Measurements from ENCODE around the gene LIPE.
A peak's percentile ranks its signal among the peaks of the same experiment; 100 is the strongest.

Gene LIPE

DNA sequence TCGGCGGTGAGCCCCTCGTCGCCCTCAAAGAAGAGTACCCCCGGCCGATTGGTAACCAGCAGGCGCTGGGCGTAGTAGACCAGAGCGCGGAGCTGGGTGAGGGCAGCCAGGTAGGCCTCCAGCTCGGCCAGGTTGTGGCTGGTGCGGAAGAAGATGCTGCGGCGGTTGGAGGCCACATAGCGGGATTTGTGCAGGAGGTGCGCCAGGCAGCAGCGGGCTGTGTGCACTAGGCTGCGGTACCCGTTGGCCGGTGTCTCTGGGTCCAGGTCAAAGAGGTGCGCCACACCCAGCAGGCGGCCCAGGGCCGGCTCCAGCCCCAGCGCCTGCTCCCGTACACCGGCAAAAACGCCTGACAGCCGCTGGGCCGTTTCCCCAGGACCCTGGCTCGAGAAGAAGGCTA lies 16.8 kb downstream of the LIPE start:
- Mint-ChIP-seq H3K9me3 (no peaks in the 10 kb centered on the region), H3K27ac (no peak overlapping the region), H3K4me1 (ENCODE audit: low read depth) (no peaks in the 10 kb centered on the region), H3K36me3 (ENCODE audit: low read depth) (peaks cover 11% of the 10 kb centered on the region), H3K27me3 (ENCODE audit: low read depth) (no peaks in the 10 kb centered on the region), H3K4me3 (no peak overlapping the region)

DNA sequence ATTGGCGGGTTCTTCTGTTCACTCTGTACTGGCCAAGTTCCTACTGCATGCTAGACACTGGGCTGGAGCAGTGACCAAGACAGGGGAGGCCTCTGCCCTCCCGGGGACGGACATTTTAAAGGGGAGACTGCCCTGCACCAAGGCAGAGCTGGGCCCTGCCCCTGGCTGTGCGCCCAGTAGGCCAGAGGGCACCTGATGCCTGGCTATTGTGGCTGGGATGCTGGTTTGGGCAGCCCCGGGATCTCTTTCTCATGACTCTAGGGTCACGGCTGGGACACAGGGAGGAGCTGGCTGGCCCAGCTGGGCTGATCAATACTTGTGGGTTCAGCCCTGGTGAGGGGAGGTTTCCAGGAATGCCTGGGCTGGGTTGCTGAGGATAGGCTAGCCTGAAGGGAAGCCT lies 17.7 kb downstream of the LIPE start:
- Mint-ChIP-seq H3K9me3 (no peaks in the 10 kb centered on the region), H3K27ac (no peak overlapping the region), H3K4me3 (no peak overlapping the region), H3K36me3 (ENCODE audit: low read depth) (peaks cover 8% of the 10 kb centered on the region), H3K27me3 (ENCODE audit: low read depth) (no peaks in the 10 kb centered on the region), H3K4me1 (ENCODE audit: low read depth) (no peaks in the 10 kb centered on the region)

DNA sequence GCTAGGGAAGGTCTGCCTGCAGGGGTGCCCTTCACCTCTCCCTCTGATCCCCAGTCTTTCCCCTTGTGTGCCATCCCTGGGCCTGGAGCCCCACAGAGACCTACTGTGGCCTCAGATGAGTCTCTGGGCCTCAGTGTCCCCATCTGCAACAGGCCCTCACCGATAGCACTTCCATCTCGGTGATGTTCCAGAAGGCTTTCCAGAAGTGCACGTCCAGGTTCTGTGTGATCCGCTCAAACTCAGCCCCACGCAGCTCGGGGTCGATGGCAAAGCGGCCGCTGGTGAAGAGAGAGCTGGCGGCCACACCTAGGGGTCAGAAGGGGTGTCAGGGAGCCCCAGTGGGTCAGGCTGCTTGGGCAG lies 19.4 kb downstream of the LIPE start:
- Mint-ChIP-seq H3K4me1 (ENCODE audit: low read depth) (no peaks in the 10 kb centered on the region), H3K4me3 (no peak overlapping the region), H3K9me3 (no peaks in the 10 kb centered on the region), H3K27me3 (ENCODE audit: low read depth) (no peaks in the 10 kb centered on the region), H3K36me3 (ENCODE audit: low read depth) (peaks cover 9% of the 10 kb centered on the region), H3K27ac (no peak overlapping the region)

DNA sequence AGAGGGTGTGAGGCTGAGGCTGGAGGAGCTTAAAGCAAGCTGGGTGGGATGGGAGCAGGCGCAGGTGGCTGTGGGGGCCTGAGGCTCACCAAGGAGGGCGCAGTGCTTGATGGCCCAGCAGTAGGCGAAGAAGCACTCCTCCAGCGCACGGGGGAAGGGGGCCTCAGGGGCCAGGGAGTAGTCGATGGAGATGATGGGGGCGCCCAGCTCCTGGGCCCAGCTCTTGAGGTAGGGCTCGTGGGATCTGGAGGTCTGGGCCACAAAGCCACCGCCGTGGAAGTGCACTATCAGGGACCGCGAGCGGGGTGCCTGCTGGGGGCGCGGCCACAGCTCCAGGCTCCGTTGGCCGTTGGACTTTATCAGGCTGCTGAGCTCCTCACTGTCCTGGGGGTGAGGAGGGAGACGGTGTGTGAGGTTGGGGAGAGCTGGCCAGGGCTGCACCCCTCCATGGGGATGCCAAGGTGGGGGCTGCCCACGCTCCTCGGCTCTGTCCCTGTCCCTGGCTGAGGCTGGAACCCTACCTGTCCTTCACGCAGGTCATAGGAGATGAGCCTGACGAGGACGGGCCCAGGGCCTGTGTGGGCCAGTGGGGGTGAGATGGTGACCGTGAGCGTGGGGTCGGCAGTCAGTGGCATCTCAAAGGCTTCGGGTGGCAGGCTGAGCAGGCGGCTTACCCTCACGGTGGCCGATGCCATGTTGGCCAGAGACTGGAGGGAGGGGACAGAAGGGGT lies 19.9 kb downstream of the LIPE start:
- H3K27ac Mint-ChIP-seq, result no peak overlapping the region

DNA sequence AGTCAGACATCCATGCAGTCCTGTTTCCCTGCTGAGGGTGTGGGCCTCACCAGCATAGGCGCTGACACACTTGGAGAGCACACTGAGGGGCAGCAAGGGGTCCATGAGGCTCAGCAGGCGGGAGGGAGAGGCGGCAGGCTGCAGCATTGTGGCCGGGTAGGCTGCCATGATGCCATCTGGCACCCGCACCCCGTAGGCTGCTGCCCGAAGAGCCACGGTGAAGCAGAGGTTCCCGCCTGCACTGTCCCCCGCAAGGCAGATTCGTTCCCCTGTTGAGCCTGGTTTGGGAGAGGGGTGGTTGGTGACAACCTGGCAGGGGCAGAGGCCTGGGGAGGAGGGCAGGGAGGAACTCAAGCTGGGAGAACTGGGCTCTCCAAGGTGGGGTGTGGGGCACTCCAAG lies 21.1 kb downstream of the LIPE start:
- H3K36me3 Mint-ChIP-seq (ENCODE audit: low read depth), result peaks cover 9% of the 10 kb centered on the region
- H3K27ac Mint-ChIP-seq, result no peak overlapping the region
- H3K4me1 Mint-ChIP-seq (ENCODE audit: low read depth), result peaks cover 2% of the 10 kb centered on the region
- H3K9me3 Mint-ChIP-seq, result no peaks in the 10 kb centered on the region
- H3K27me3 Mint-ChIP-seq (ENCODE audit: low read depth), result no peaks in the 10 kb centered on the region
- H3K4me3 Mint-ChIP-seq, result no peak overlapping the region

More for the DNA sequence above, 19.9 kb downstream of the LIPE start:
- Mint-ChIP-seq H3K9me3 (no peaks in the 10 kb centered on the region), H3K4me1 (ENCODE audit: low read depth) (no peaks in the 10 kb centered on the region), H3K4me3 (no peak overlapping the region), H3K36me3 (ENCODE audit: low read depth) (peaks cover 9% of the 10 kb centered on the region), H3K27me3 (ENCODE audit: low read depth) (no peaks in the 10 kb centered on the region)

DNA sequence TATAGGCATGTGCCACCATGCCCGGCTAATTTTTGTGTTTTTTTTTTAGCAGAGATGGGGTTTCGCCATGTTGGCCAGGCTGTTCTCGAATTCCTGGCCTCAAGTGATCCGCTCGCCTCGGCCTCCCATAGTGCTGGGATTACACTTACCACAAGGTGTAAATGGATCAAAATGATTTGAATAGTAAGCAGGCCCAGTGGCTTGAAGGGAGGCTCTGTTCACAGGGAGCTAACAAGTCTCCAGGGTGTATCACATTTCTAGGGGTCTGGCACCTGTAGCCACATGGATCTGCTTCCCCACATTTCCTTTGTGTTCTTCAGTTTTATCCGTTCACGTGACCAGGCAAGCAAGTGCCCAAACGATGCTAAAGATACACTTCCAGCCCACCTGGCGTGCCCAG lies 23.6 kb downstream of the LIPE start:
- no peaks in the 10 kb centered on the region for H3K27me3 Mint-ChIP-seq (ENCODE audit: low read depth)
- H3K4me1 Mint-ChIP-seq (ENCODE audit: low read depth), result peaks cover 5% of the 10 kb centered on the region
- H3K9me3 Mint-ChIP-seq, result no peaks in the 10 kb centered on the region
- peaks cover 15% of the 10 kb centered on the region for H3K36me3 Mint-ChIP-seq (ENCODE audit: low read depth)
- no peak overlapping the region for H3K4me3 Mint-ChIP-seq
- H3K27ac Mint-ChIP-seq, result no peak overlapping the region

DNA sequence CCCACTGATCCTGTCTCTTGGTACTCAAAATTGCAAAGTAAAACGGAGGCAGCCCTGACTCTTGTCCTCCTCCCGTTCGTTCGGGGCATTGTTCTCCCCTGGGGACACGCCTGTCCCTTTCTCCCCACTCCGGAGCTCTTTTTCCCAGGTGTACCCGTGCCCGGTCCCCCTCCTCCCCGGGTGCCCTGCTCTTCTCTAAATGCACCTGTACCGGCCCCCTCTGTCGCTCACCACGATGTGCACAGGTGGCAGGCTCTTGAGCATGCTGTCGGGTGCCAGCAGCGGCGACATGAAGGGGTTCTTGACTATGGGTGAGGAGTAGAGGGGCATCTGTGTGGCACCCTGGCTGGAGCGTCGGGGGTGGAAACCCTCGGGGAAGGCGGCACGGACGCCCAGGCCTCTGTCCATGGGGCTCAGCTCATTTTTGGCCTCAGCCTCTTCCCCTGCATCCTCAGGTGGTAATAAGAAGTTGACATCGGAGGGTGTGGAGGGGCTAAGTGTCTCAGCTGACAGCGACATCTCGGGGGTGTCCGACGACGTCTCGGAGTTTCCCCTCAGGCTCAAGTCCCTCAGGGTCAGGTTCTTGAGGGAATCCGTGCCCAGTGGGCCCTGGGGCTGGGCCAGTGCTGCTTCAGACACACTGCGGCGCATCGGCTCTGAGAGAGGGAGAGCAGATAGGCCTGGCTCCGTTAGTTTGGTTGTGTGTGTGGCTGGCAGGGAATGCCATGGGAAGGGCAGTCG lies 24.6 kb downstream of the LIPE start:
- Mint-ChIP-seq H3K27ac (peak overlapping the region; percentile 31), H3K27me3 (ENCODE audit: low read depth) (no peaks in the 10 kb centered on the region)

DNA sequence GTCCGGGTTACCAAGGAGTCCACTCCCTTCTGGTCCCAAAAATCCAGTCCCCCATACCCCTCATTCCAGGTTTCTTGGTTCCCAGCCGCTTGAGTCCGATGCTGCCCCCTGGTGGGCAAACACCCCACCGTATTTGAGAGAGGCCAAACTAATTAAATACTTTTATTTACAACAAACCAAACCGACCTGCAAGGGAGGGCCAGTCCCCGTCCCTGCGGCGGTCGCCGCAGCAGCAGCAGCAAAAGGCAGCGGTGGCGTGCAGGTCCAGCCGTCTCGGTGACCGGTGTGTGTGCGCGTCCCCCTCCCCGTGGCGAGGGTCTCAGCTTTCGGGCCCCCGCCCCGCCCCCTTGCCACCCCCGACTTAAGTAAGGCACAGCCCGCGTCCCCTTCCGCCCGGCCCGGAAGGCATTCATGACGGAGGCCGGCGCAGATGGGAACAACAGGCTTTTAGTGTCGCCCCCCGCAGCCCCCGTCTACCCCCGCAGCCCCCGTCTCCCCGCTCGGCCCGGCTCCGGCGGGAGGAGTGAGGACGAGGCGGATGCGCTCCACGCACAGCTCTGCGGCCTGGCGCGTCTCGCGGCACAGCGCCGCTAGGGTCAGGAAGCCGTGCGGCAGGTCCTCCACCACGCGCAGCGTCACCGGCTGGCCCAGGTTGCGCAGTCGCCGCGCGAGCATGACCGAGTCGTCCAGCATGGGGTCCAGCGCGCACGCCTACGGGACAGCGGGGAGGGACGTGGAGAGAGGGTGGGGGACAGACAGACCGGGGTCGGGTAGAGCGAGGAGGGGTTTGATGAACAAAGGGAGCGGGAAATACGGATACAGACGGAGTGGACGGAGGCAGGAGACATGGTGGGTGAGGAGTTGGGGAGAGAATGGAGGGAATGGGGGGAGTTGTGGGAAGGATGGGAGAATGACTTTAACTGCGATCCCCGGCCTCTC lies 25.6 kb downstream of the LIPE start:
- Mint-ChIP-seq H3K36me3 (ENCODE audit: low read depth) (peaks cover 13% of the 10 kb centered on the region), H3K9me3 (no peaks in the 10 kb centered on the region), H3K4me1 (ENCODE audit: low read depth) (peaks cover 16% of the 10 kb centered on the region), H3K27ac (peak overlapping the region; percentile 20), H3K4me3 (peak overlapping the region; percentile 67), H3K27me3 (ENCODE audit: low read depth) (no peaks in the 10 kb centered on the region)

More for the DNA sequence above, 24.6 kb downstream of the LIPE start:
- Mint-ChIP-seq H3K4me3 (peak overlapping the region; percentile 67), H3K4me1 (ENCODE audit: low read depth) (peaks cover 10% of the 10 kb centered on the region), H3K9me3 (no peaks in the 10 kb centered on the region), H3K36me3 (ENCODE audit: low read depth) (peaks cover 15% of the 10 kb centered on the region)

DNA sequence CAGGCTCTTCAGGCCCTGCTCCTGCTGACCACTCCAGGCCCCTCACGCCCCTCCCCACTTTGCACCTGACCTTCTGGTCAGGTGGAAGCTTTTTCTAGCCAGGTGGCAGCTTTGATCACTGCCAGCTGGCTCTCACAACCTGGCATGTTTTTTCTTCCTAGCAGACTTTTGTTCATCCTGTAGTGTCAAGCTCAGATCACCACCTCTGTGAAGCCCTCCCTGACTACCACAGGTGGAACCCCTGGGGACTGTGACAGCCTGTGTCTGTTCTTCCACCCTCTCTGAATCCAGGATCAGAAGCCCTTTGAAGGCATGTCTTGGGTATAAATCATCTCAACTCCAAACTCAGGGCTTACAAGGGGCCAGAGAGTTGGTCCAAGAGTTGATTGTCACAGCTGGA lies 26.8 kb downstream of the LIPE start:
- no peaks in the 10 kb centered on the region for H3K27me3 Mint-ChIP-seq (ENCODE audit: low read depth)
- no peaks in the 10 kb centered on the region for H3K9me3 Mint-ChIP-seq
- H3K4me3 Mint-ChIP-seq, result no peak overlapping the region
- peaks cover 9% of the 10 kb centered on the region for H3K36me3 Mint-ChIP-seq (ENCODE audit: low read depth)
- peaks cover 21% of the 10 kb centered on the region for H3K4me1 Mint-ChIP-seq (ENCODE audit: low read depth)
- H3K27ac Mint-ChIP-seq, result no peak overlapping the region

DNA sequence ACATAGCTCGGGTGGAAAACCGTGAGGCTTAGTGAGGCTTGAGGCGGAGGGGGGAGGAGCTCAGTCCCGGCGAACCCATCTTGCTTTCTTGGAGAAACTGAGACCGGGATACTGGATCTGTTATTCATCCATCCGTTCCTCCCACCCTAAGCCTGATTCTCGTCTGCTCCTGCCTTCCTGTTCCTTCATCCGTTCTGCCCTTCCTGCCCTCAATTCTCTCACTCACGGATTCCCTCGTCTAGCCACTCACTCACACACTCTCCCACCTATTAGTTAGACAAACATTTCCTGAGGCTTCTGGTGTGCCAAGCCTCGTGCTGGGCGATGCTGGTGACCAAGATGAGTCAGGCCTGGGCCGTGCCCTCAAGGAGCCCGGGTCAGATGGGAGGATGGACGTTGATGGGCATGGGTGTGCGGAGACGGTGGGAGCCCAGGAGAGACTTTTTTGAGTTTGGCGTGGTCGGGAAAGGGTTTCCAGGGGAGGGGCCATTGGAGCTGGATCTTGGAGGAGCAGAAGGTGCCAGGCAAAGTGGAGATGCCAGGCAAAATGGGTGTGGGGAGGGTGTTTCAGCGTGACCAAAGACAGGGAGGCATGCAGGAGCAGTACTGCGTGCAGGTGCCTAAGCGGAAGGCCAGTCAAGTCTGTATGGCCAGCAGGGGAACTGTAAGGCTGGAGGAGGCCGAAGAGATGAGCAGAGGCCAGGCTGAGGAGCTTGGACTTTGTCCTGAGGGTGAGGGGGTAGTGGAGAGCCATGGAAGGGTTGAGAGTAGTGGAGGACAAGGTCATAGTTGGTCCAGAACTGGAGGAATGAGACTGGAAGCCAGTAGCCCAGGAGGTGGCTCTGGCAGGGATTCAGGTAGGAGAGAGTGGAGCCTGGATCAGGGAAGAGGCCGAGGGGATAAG lies 29.7 kb downstream of the LIPE start:
- Mint-ChIP-seq H3K4me3 (peak overlapping the region; percentile 84), H3K9me3 (no peaks in the 10 kb centered on the region), H3K27ac (peak overlapping the region; percentile 92), H3K27me3 (ENCODE audit: low read depth) (no peaks in the 10 kb centered on the region), H3K4me1 (ENCODE audit: low read depth) (peaks cover 21% of the 10 kb centered on the region), H3K36me3 (ENCODE audit: low read depth) (peaks cover 6% of the 10 kb centered on the region)

DNA sequence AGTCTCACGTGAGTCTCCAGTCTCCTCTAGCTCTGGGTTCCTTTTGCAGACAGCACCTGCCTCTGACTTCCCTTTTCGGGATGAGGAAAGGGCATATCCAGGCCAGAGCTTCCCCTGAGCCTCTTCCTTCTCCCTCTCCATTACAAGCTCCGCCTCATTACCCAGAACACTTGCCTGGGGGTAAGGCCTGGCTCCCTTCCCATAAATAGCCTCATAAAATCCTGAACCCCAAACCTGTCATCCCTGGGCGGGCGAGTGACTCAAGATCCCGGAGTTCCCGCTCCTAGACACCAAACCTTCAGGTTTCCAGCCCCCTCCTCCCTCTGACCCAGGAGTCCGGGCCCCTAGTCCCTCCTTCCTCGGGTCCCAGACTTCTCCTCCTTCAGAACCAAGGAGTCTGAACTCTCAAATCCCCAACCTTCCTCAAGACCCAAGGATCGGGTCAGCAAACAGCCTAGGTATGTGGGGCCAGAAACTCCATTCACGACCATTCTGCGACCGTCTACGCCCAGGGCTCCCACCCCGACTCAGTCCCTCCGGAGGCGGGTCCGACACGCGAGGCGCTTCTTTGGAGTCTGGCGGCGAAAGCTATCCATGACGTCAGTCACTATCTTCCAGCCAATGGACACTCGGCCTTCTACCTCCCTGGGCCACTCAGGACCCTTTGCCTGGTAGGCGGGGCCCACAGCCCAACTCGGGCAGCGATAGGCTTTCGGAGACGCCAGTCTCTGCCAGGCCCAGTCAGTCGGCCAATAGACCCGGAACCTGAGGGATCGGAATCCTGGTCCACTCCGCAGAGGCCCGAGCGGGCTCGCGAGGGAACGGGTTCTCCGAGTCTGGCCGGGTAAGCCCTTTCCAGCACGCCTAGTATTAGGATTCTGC lies 30.6 kb downstream of the LIPE start:
- peak overlapping the region; percentile 92 for H3K27ac Mint-ChIP-seq
- peaks cover 6% of the 10 kb centered on the region for H3K36me3 Mint-ChIP-seq (ENCODE audit: low read depth)
- peaks cover 6% of the 10 kb centered on the region for H3K27me3 Mint-ChIP-seq (ENCODE audit: low read depth)
- H3K4me3 Mint-ChIP-seq, result peak overlapping the region; percentile 84
- no peaks in the 10 kb centered on the region for H3K9me3 Mint-ChIP-seq
- H3K4me1 Mint-ChIP-seq (ENCODE audit: low read depth), result peaks cover 21% of the 10 kb centered on the region

DNA sequence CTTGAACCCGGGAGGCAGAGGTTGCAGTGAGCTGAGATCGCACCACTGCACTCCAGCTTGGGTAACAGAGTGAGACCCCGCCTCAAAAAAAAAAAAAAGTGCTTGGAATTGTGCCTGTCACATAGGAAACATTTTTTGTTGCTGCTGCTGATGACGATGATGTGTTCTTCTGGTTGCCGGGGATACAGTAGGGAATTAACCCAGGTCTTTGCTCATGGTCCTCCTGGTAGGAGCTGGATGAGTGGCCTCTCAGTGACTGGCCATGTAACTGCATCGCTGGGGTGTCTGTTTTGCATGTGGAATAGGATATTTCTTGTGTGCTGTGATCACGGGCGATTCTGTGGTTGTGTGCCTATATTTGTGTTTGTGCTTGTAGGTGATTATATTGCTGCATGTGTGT lies 32.4 kb downstream of the LIPE start:
- no peaks in the 10 kb centered on the region for H3K36me3 Mint-ChIP-seq (ENCODE audit: low read depth)
- no peak overlapping the region for H3K27ac Mint-ChIP-seq
- H3K9me3 Mint-ChIP-seq, result no peaks in the 10 kb centered on the region
- peaks cover 20% of the 10 kb centered on the region for H3K27me3 Mint-ChIP-seq (ENCODE audit: low read depth)
- H3K4me3 Mint-ChIP-seq, result no peak overlapping the region
- H3K4me1 Mint-ChIP-seq (ENCODE audit: low read depth), result peaks cover 16% of the 10 kb centered on the region

DNA sequence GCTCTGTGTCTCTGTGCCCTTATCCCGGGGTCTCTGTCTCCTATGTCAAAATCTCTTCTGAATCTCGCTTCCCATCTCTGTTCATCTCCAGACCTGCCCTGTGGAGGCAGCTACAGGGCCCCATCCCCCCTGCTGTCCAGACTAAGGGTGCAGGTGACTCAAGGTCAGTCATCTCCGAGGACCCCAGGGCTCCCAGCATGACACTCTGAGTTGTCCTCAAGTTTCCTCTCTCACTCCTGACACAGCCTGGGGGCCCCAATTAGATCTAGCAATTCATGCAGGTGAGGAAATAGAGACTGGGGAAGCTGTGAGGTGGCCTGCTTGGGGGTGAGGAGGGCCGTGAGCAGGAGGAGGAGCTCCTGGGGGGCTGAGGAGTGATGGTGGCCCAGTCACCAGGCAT lies 35.0 kb downstream of the LIPE start:
- no peak overlapping the region for H3K4me3 Mint-ChIP-seq
- peaks cover 29% of the 10 kb centered on the region for H3K27me3 Mint-ChIP-seq (ENCODE audit: low read depth)
- no peaks in the 10 kb centered on the region for H3K9me3 Mint-ChIP-seq
- peaks cover 8% of the 10 kb centered on the region for H3K4me1 Mint-ChIP-seq (ENCODE audit: low read depth)
- no peaks in the 10 kb centered on the region for H3K36me3 Mint-ChIP-seq (ENCODE audit: low read depth)
- H3K27ac Mint-ChIP-seq, result no peak overlapping the region

Data from T-helper 1 cell treated with Interleukin-12 subunit alpha and Interleukin-12 subunit beta and Interleukin-4 antibody, amounts not matched to agents 30 μg/mL and 1 μg/mL, for 36 hours (primary cell).